ENCODE measurements around the gene ME2.
"Not testable (repeated sequence)": the region's sequence is repeated elsewhere in the genome, so short reads cannot be mapped to it uniquely, and the experiment has no call there.

ME2 gene

GRCh38 chr18:50878345-50879301 lies at the start of gene ME2:
Gene ME2 (plus strand): TSS chr18:50879118. CDS start chr18:50895821, 16,703 bp downstream.
- Mint-ChIP-seq H3K4me3 (peak within 1 kb of the TSS; percentile 95), H3K36me3 (peaks cover 3 to 5% of the 10 kb centered on the region in 2 donors), H3K9me3 (no peaks in the 10 kb centered on the region), H3K27ac (peak within 1 kb of the TSS; percentile 100), H3K4me1 (peaks cover 5 to 20% of the 10 kb centered on the region in 2 donors), H3K27me3 (no peaks in the 10 kb centered on the region)
- DNase-seq = peak; percentile 96
- ATAC-seq (replicated peaks) = peak; percentile 93 to 94

DNA sequence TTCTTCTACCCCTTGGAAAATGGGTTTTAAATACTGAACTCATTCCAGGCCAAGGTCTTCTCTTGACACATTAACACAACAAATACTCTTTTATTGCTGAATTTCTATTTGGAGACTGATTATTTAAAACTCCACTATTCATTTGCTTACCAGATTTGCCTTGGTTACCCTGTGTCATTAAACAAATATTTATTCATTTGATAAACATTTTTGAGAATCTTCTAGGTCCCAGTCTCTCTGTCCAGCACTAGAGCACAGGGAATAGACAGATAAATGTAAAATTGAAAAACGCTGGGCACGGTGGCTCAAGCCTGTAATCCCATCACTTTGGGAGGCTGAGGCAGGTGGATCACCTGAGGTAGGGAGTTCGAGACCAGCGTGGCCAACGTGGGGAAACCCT lies 49.3 kb upstream of the ME2 start:
- Mint-ChIP-seq H3K36me3 (no peaks in the 10 kb centered on the region), H3K4me1 (peaks cover 18 to 42% of the 10 kb centered on the region in 2 donors), H3K27ac (no peak overlapping the region), H3K4me3 (no peak overlapping the region), H3K27me3 (peaks cover 0 to 3% of the 10 kb centered on the region in 2 donors), H3K9me3 (peaks cover 0 to 2% of the 10 kb centered on the region in 2 donors)
- DNase-seq (no peak), ATAC-seq (replicated peaks) (no peak)

GRCh38 chr18:50830544-50830943 lies 48.4 kb upstream of the ME2 start:
- peak; percentile 97 for ATAC-seq (replicated peaks)
- Mint-ChIP-seq H3K4me3 (peak overlapping the region in 1 of 2 donors; percentile 43), H3K27me3 (no peaks in the 10 kb centered on the region), H3K4me1 (peaks cover 19 to 42% of the 10 kb centered on the region in 2 donors), H3K36me3 (no peaks in the 10 kb centered on the region), H3K27ac (peak overlapping the region; percentile 86), H3K9me3 (peaks cover 0 to 2% of the 10 kb centered on the region in 2 donors)
- DNase-seq = peak; percentile 20

GRCh38 chr18:50832754-50833153 lies 46.2 kb upstream of the ME2 start:
- Mint-ChIP-seq H3K4me1 (peaks cover 23 to 52% of the 10 kb centered on the region in 2 donors), H3K27ac (no peak overlapping the region), H3K36me3 (no peaks in the 10 kb centered on the region), H3K27me3 (no peaks in the 10 kb centered on the region), H3K4me3 (no peak overlapping the region), H3K9me3 (peaks cover 0 to 2% of the 10 kb centered on the region in 2 donors)
- ATAC-seq (replicated peaks) (peak; percentile 31 to 33), DNase-seq (no peak)

DNA sequence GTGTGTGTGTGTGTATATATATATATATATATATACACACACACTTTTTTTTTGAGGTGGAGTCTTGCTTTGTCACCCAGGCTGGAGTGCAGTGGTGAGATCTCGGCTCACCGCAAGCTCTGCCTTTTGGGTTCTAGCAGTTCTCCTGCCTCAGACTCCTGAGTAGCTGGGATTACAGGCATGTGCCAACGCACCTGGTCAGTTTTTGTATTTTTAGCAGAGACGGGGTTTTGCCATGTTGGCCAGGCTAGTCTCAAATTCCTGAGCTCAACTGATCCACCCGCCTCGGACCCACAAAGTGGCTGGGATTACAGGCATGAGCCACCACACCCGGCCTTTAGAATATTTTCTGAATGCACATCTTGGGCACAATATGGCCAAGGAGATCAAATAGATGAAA lies 45.4 kb upstream of the ME2 start:
- H3K36me3 Mint-ChIP-seq; H3K27ac Mint-ChIP-seq; H3K9me3 Mint-ChIP-seq; DNase-seq; ATAC-seq (replicated peaks); H3K4me3 Mint-ChIP-seq; H3K27me3 Mint-ChIP-seq: not testable (repeated sequence)
- H3K4me1 Mint-ChIP-seq = peaks cover 23 to 52% of the 10 kb centered on the region in 2 donors

DNA sequence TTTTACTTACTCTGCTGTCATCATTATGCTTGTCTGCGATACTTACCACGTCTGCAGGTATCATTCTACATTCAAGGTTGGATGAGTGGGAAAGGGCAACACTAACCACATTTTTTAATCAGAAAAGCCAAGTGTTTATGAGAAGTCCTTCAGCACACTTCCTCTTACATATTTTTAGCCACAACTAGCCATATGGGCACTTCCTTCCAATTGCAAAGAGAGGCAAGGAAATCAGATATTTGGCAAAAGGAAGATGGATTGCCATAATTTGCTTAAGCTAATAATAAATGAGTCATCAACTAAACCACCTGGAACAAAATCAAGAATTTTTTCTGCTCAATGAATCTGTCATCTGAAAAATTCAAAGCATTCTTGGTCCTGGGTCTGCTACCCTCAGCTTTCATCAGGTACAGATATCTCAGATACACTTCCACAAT lies 42.4 kb upstream of the ME2 start:
- Mint-ChIP-seq H3K4me1 (peaks cover 16 to 37% of the 10 kb centered on the region in 2 donors), H3K36me3 (no peaks in the 10 kb centered on the region), H3K4me3 (peak overlapping the region in 1 of 2 donors; percentile 18), H3K27ac (peak overlapping the region; percentile 27), H3K27me3 (no peaks in the 10 kb centered on the region), H3K9me3 (no peaks in the 10 kb centered on the region)
- DNase-seq (peak; percentile 26), ATAC-seq (replicated peaks) (peak; percentile 96)

- no peaks in the 10 kb centered on the region for H3K9me3 Mint-ChIP-seq
- DNase-seq (no peak), ATAC-seq (replicated peaks) (no peak)
- no peak overlapping the region for H3K4me3 Mint-ChIP-seq
- H3K36me3 Mint-ChIP-seq = no peaks in the 10 kb centered on the region
- no peak overlapping the region for H3K27ac Mint-ChIP-seq
- no peaks in the 10 kb centered on the region for H3K27me3 Mint-ChIP-seq
- H3K4me1 Mint-ChIP-seq = peaks cover 11 to 22% of the 10 kb centered on the region in 2 donors
Observed at GRCh38 chr18:50839341-50839740, 39.6 kb upstream of the ME2 start.

DNA sequence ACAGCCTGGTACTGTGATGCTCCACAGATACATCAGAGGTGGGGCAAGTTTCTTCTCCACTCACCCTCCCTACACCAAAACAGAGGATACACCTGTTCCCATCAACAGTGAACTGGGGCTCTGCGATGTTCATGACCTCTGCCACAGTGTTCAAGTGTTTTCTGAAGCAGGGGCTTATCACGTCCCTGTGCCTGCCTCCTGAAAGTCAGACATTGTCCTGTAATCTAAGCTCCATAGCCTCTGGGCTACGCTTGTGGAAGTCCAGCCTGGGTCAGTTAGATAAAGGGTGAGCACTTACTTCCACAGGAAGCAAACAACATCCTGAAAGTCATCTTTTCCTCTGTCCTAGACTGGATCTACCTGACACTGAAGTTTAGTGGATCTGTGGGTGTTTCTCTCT lies 38.9 kb upstream of the ME2 start:
- no peak for ATAC-seq (replicated peaks)
- no peak for DNase-seq
- Mint-ChIP-seq H3K36me3 (no peaks in the 10 kb centered on the region), H3K4me1 (peaks cover 11 to 21% of the 10 kb centered on the region in 2 donors), H3K4me3 (no peak overlapping the region), H3K9me3 (no peaks in the 10 kb centered on the region), H3K27ac (peak overlapping the region; percentile 72), H3K27me3 (no peaks in the 10 kb centered on the region)

DNA sequence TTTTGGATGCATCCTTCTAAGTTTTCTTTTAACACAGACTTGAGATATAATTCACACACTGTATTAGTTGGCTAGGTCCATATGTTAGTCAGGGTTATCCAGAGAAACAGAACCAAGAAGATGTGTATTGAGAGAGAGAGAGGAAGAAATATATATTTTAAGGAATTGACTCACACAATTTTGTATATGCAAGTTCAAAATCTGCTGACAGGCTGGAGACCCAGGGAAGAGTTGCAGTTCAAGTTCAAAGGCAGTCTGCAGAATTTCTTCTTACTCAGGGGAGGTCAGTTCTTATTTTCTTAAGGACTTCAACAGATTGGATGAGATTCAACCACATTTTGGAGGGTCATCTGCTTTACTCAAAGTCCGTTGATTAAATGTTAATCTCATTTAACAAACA lies 36.1 kb upstream of the ME2 start:
- no peaks in the 10 kb centered on the region for H3K9me3 Mint-ChIP-seq
- H3K36me3 Mint-ChIP-seq = no peaks in the 10 kb centered on the region
- DNase-seq = no peak
- H3K27me3 Mint-ChIP-seq = no peaks in the 10 kb centered on the region
- ATAC-seq (replicated peaks) = no peak
- no peak overlapping the region for H3K27ac Mint-ChIP-seq
- no peak overlapping the region for H3K4me3 Mint-ChIP-seq
- H3K4me1 Mint-ChIP-seq = no peaks in the 10 kb centered on the region

- Mint-ChIP-seq H3K27me3 (peaks cover 1 to 2% of the 10 kb centered on the region in 2 donors), H3K36me3 (no peaks in the 10 kb centered on the region), H3K4me3 (no peak overlapping the region), H3K27ac (no peak overlapping the region), H3K4me1 (no peaks in the 10 kb centered on the region), H3K9me3 (no peaks in the 10 kb centered on the region)
- DNase-seq (no peak), ATAC-seq (replicated peaks) (no peak)
Observed at GRCh38 chr18:50844554-50844953, 34.4 kb upstream of the ME2 start.

- no peak overlapping the region for H3K27ac Mint-ChIP-seq
- DNase-seq (no peak), ATAC-seq (replicated peaks) (no peak)
- no peak overlapping the region for H3K4me3 Mint-ChIP-seq
- H3K36me3 Mint-ChIP-seq = no peaks in the 10 kb centered on the region
- H3K4me1 Mint-ChIP-seq = no peaks in the 10 kb centered on the region
- H3K27me3 Mint-ChIP-seq = peaks cover 5 to 6% of the 10 kb centered on the region in 2 donors
- no peaks in the 10 kb centered on the region for H3K9me3 Mint-ChIP-seq
Observed at GRCh38 chr18:50844960-50845359, 34.0 kb upstream of the ME2 start.

DNA sequence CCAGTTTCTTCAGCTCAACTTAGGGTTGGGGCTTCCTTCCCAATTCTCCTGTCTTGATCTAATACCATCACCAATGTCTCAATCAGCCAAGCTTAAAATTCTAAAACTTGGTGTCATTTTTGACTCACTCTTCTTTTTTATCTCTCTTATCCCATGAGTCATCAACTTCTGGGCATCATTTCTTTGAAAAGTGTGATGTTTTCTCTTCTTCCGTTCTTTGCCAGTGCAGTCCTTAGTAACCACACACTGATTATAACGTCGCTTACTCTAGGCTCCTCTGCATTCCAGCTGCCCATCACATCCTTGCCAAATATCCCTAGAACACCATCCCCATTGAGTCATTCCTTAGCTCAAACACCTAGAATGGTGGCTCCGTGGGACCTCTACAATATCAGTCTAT lies 31.7 kb upstream of the ME2 start:
- DNase-seq (no peak), ATAC-seq (replicated peaks) (no peak)
- Mint-ChIP-seq H3K27ac (no peak overlapping the region), H3K4me1 (no peaks in the 10 kb centered on the region), H3K4me3 (no peak overlapping the region), H3K36me3 (no peaks in the 10 kb centered on the region), H3K9me3 (no peaks in the 10 kb centered on the region), H3K27me3 (peaks cover 5 to 6% of the 10 kb centered on the region in 2 donors)

DNA sequence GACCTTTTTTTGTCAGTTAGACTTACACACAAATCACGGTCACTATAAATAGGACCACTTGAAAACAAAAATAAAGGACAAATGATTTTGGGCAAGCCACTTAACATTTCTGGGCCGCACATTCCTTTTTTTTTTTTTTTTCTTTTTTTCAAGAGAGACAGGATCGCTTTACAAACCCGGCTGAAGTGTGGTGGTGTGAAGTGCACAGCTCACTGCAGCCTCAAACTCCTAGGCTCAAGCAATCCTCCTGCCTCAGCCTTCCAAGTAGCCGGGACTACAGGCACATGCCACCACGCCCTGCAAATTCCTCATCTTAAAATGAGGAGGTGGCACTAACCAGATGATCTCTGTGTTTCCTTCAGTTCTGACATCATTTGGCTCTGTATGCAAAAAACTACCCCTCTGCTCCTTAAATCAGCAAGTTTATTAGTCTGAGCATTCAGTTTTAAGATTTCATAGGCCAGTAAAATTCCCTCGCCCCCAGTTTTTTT lies 30.8 kb upstream of the ME2 start:
- peaks cover 6 to 9% of the 10 kb centered on the region in 2 donors for H3K27me3 Mint-ChIP-seq
- H3K36me3 Mint-ChIP-seq = peaks cover 0 to 4% of the 10 kb centered on the region in 2 donors
- H3K9me3 Mint-ChIP-seq = no peaks in the 10 kb centered on the region
- H3K4me1 Mint-ChIP-seq = no peaks in the 10 kb centered on the region
- no peak overlapping the region for H3K27ac Mint-ChIP-seq
- H3K4me3 Mint-ChIP-seq = no peak overlapping the region
- ATAC-seq (replicated peaks) (no peak), DNase-seq (no peak)

GRCh38 chr18:50848991-50849390 lies 29.9 kb upstream of the ME2 start:
- H3K27me3 Mint-ChIP-seq = peaks cover 9% of the 10 kb centered on the region in 2 donors

DNA sequence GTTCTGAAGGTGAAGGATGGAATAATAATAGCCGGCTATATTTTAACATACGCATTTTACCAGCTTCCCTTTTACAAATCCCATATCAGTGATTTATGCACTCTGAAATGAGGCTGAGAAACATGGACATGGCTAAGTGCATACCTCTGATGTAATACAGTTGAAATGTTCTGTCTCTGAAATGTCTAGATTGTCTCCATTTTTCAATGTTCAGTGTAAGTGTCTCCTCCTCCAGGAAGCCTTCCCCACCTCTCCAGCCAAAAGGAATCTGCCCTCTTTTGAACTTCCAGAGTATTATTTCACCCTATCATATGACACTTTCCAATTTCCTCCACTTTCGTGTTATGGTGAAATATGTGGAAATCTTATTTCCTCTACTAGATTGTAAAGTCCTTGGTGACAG lies 29.5 kb upstream of the ME2 start:
- no peaks in the 10 kb centered on the region for H3K4me1 Mint-ChIP-seq
- no peak for DNase-seq
- H3K36me3 Mint-ChIP-seq = peaks cover 2 to 4% of the 10 kb centered on the region in 2 donors
- no peak for ATAC-seq (replicated peaks)
- H3K27ac Mint-ChIP-seq = no peak overlapping the region
- H3K4me3 Mint-ChIP-seq = no peak overlapping the region
- peaks cover 11 to 13% of the 10 kb centered on the region in 2 donors for H3K27me3 Mint-ChIP-seq
- H3K9me3 Mint-ChIP-seq = peaks cover 0 to 3% of the 10 kb centered on the region in 2 donors

More at GRCh38 chr18:50848991-50849390, 29.9 kb upstream of the ME2 start:
- no peaks in the 10 kb centered on the region for H3K4me1 Mint-ChIP-seq
- ATAC-seq (replicated peaks) (no peak), DNase-seq (no peak)
- H3K27ac Mint-ChIP-seq = no peak overlapping the region
- H3K4me3 Mint-ChIP-seq = no peak overlapping the region
- H3K36me3 Mint-ChIP-seq = peaks cover 0 to 4% of the 10 kb centered on the region in 2 donors
- H3K9me3 Mint-ChIP-seq = no peaks in the 10 kb centered on the region

Data from stimulated activated naive B cell treated with anti-CD40 and anti-IgM and Interleukin-4, amounts not matched to agents 10 μg/mL and 1 μg/mL and 100 μg/mL, for 72 hours (primary cell).